Keratinocyte (primary cell): ENCODE results near the gene NFASC. TPM values are rescaled to one million over a fixed set of nuclear protein-coding genes. Genes with fewer than 3 reads are reported as not detected.

Experiments used
- DNase-seq: peaks from one replicate; pipeline ENCODE4 v3.0.0-alpha.2; 2011; ENCODE audit warnings: low read depth, missing footprints, low spot score
- FAIRE-seq: peaks from 2 replicates; lab custom pipeline; 2011; peaks lifted over from hg19 to GRCh38; lab: Jason Lieb, UNC
- H2AFZ ChIP-seq: 2 replicates; pipeline ENCODE4 v1.6.0; 2012; ENCODE audit warnings: low read length, control low read depth, inconsistent platforms; ENCODE audit not compliant: control insufficient read depth
- H3K27ac ChIP-seq: 2 replicates; pipeline ENCODE4 v1.5.1; 2011; ENCODE audit warnings: low read length; ENCODE audit not compliant: control insufficient read depth, insufficient read depth
- H3K27me3 ChIP-seq: 3 replicates; pipeline ENCODE4 v1.6.0; 2011; ENCODE audit warnings: low read length; ENCODE audit not compliant: control insufficient read depth, insufficient read depth; ENCODE audit errors: extremely low read depth
- H3K36me3 ChIP-seq, 2 experiments: 2 replicates in 1 of 2; 3 replicates in 1 of 2; pipeline ENCODE4 v1.5.1; 2011; ENCODE audit warnings: low read length in 2 of 2, mild to moderate bottlenecking in 1 of 2; ENCODE audit not compliant: control insufficient read depth in 2 of 2, insufficient read depth in 2 of 2; ENCODE audit errors: extremely low read depth in 1 of 2
- H3K4me1 ChIP-seq: 3 replicates; pipeline ENCODE4 v1.5.1; 2011; ENCODE audit warnings: low read length; ENCODE audit not compliant: control insufficient read depth, insufficient read depth; ENCODE audit errors: extremely low read depth
- H3K4me2 ChIP-seq: 3 replicates; pipeline ENCODE4 v1.6.0; 2011; ENCODE audit warnings: low read depth, low read length; ENCODE audit not compliant: control insufficient read depth, insufficient read depth; ENCODE audit errors: extremely low read depth
- H3K4me3 ChIP-seq, 3 experiments: fragments of 200-600 bp in 1 of 3; sonication (generic) in 1 of 3; 2 replicates in 2 of 3; 3 replicates in 1 of 3; pipeline ENCODE4 v1.5.1; 2011 to 2016; ENCODE audit warnings: low read length in 3 of 3, mild to moderate bottlenecking in 3 of 3, control low read depth in 2 of 3, inconsistent platforms in 1 of 3, low read depth in 1 of 3, mixed read lengths in 1 of 3, mixed run types in 1 of 3, moderate library complexity in 1 of 3; ENCODE audit not compliant: control insufficient read depth in 2 of 3, insufficient read depth in 2 of 3; ENCODE audit errors: extremely low read depth in 1 of 3
- H3K79me2 ChIP-seq: 2 replicates; pipeline ENCODE4 v1.6.0; 2012; ENCODE audit warnings: low read length; ENCODE audit not compliant: control insufficient read depth, insufficient read depth
- H3K9ac ChIP-seq: 3 replicates; pipeline ENCODE4 v1.6.0; 2011; ENCODE audit warnings: low read length; ENCODE audit not compliant: control insufficient read depth, insufficient read depth; ENCODE audit errors: extremely low read depth
- H3K9me1 ChIP-seq: 3 replicates; pipeline ENCODE4 v1.6.0; 2011; ENCODE audit warnings: low read length; ENCODE audit not compliant: control insufficient read depth, insufficient read depth; ENCODE audit errors: extremely low read depth
- H3K9me3 ChIP-seq: 2 replicates; pipeline ENCODE4 v1.5.1; 2012; ENCODE audit warnings: low read depth, low read length; ENCODE audit not compliant: control insufficient read depth
- H4K20me1 ChIP-seq: 3 replicates; pipeline ENCODE4 v1.6.0; 2011; ENCODE audit warnings: low read length; ENCODE audit not compliant: control insufficient read depth, insufficient read depth; ENCODE audit errors: extremely low read depth
- EZH2 ChIP-seq: IDR thresholded peaks from one replicate; pipeline ENCODE4 v1.6.1; 2012; ENCODE audit warnings: inconsistent platforms, mild to moderate bottlenecking, low read length, moderate library complexity
- dilution Hi-C: fragments of 300-500 bp; cut with MboI; formaldehyde crosslinking; loops from one replicate; pipeline ENCODE4 v1.7.0; 2020; ENCODE audit warnings: low sequenced_read_pairs; ENCODE audit not compliant: extremely low pct_ligation_motif_present
- polyA plus RNA-seq, 5 experiments: library from polyadenylated mRNA; depleted of rRNA in 3 of 5; stranded (reverse) in 3 of 5; stranded (forward) in 1 of 5; unstranded in 1 of 5; fragments of >200 nt; gene quantifications; 1 replicate in 1 of 5; 2 replicates in 3 of 5; 3 replicates in 1 of 5; pipeline versions ENCODE4 v1.2.1 to v1.2.3, GENCODE V29; 2011 to 2012; ENCODE audit warnings: missing spikeins in 2 of 5, low read depth in 1 of 5, low replicate concordance in 1 of 5
- TF ChIP-seq, protein P1 (sequence below), 3 experiments: IDR thresholded peaks in 1 of 3; conservative IDR thresholded peaks in 1 of 3; optimal IDR thresholded peaks in 1 of 3; 2 replicates in 2 of 3; 3 replicates in 1 of 3; pipeline versions ENCODE3 to v1.5.1; 2011; ENCODE audit warnings: low read length in 3 of 3, mild to moderate bottlenecking in 3 of 3, moderate library complexity in 2 of 3, control low read depth in 1 of 3, inconsistent platforms in 1 of 3; ENCODE audit not compliant: insufficient read depth in 2 of 3; ENCODE audit errors: extremely low read depth in 1 of 3

The NFASC gene
- polyA plus RNA-seq, 1 donor (not counting 4 experiments of a cell fraction or from before 2014, with no cell fraction given) = 4.3 TPM

DNA sequence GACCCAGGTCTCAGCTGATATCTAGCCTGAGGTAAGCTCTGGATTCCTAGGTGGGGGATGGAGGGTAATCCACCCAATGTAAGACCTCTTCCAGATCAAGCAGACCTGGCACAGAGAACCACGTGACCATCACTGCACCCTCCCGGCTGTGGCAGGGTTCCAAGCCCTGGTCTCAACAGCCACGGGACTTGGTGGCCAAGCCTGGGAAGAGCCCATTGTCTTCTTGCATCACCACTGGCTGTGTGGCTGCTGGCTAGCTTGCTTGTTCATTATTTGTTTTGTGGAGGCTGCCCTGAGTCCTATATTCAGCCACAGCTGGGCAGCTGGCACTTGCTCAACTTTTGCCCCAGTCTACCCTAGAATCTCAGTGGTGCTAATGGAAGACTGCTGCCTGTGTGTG lies 24.1 kb upstream of the NFASC start:
- Histone ChIP-seq H3K79me2 (no peaks in the 10 kb centered on the region), H3K9ac (no peak overlapping the region), H3K9me3 (no peaks in the 10 kb centered on the region), H3K36me3 (no peaks in the 10 kb centered on the region), H3K4me1 (no peaks in the 10 kb centered on the region), H4K20me1 (no peaks in the 10 kb centered on the region), H3K9me1 (no peaks in the 10 kb centered on the region), H3K4me3 (no peak overlapping the region), H3K27me3 (peaks cover 8% of the 10 kb centered on the region), H2AFZ (no peak overlapping the region), H3K27ac (no peak overlapping the region), H3K4me2 (no peak overlapping the region)
- no peak for FAIRE-seq
- no peak for TF ChIP-seq EZH2
- TF ChIP-seq, protein P1, sequence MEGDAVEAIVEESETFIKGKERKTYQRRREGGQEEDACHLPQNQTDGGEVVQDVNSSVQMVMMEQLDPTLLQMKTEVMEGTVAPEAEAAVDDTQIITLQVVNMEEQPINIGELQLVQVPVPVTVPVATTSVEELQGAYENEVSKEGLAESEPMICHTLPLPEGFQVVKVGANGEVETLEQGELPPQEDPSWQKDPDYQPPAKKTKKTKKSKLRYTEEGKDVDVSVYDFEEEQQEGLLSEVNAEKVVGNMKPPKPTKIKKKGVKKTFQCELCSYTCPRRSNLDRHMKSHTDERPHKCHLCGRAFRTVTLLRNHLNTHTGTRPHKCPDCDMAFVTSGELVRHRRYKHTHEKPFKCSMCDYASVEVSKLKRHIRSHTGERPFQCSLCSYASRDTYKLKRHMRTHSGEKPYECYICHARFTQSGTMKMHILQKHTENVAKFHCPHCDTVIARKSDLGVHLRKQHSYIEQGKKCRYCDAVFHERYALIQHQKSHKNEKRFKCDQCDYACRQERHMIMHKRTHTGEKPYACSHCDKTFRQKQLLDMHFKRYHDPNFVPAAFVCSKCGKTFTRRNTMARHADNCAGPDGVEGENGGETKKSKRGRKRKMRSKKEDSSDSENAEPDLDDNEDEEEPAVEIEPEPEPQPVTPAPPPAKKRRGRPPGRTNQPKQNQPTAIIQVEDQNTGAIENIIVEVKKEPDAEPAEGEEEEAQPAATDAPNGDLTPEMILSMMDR (optimal IDR thresholded peaks at IDR 0.05 in 1 of 3, IDR thresholded peaks at IDR 0.05 in 1 of 3, conservative IDR thresholded peaks at IDR 0.05 in 1 of 3; ENCODE audit: extremely low read depth in 1 of 3, insufficient read depth in 2 of 3, low read length in 3 of 3) = no peak
- no peak for DNase-seq
- dilution Hi-C loops = no loop called here

DNA sequence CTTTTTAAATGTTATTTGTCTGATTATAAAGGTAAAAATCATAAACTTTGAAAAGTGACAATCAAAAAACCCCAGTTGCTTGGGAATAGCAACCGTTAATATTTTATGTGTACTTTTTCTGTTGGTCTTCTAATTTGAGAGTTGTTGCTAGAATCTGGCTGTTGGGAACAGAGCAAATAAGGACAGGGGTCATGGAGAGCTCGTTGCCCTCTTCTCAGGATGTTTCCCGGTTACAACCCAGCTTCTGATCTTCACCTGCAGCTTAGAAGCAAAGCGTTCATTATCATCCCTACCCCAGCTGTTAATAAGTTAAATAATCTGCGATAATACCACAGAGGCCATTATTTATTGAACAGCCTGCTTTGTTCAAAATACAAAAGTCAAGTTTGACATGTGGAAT lies 22.1 kb upstream of the NFASC start:
- no peaks in the 10 kb centered on the region for H3K36me3 ChIP-seq
- H2AFZ ChIP-seq = no peak overlapping the region
- H3K4me3 ChIP-seq = no peak overlapping the region
- no peaks in the 10 kb centered on the region for H3K79me2 ChIP-seq
- FAIRE-seq (no peak), DNase-seq (no peak)
- peaks cover 8% of the 10 kb centered on the region for H3K27me3 ChIP-seq
- H3K9ac ChIP-seq = no peak overlapping the region
- H3K4me2 ChIP-seq = no peak overlapping the region
- H4K20me1 ChIP-seq = no peaks in the 10 kb centered on the region
- dilution Hi-C loops = no loop called here
- H3K9me1 ChIP-seq = no peaks in the 10 kb centered on the region
- no peak overlapping the region for H3K27ac ChIP-seq
- no peaks in the 10 kb centered on the region for H3K9me3 ChIP-seq
- no peaks in the 10 kb centered on the region for H3K4me1 ChIP-seq
- no peak for TF ChIP-seq EZH2
- TF ChIP-seq, protein P1 (optimal IDR thresholded peaks at IDR 0.05 in 1 of 3, IDR thresholded peaks at IDR 0.05 in 1 of 3, conservative IDR thresholded peaks at IDR 0.05 in 1 of 3; ENCODE audit: extremely low read depth in 1 of 3, insufficient read depth in 2 of 3, low read length in 3 of 3) = no peak
